Left renal cortex interstitium (tissue), 4 donors: ENCODE measurements around the gene SCG5. TPM values are rescaled to one million over a fixed set of nuclear protein-coding genes. Genes with fewer than 3 reads are reported as not detected.
"Not testable (repeated sequence)": the region's sequence is repeated elsewhere in the genome, so short reads cannot be mapped to it uniquely, and the experiment has no call there.

ENCODE experiments used
- DNase-seq, 4 donors: peaks; one replicate each; pipeline ENCODE4 v3.0.0-alpha.2; 2013; ENCODE audit warnings: low read depth in 4 of 4, low spot score in 2 of 4, missing footprints in 1 of 4
- polyA plus RNA-seq, 4 donors: library from polyadenylated mRNA; unstranded; fragments of 120-200 nt; gene quantifications; one replicate each; pipeline ENCODE4 v1.2.1, GENCODE V29; 2013; ENCODE audit not compliant: insufficient read length in 4 of 4

SCG5 gene, protein sequence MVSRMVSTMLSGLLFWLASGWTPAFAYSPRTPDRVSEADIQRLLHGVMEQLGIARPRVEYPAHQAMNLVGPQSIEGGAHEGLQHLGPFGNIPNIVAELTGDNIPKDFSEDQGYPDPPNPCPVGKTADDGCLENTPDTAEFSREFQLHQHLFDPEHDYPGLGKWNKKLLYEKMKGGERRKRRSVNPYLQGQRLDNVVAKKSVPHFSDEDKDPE
- polyA plus RNA-seq: 10 to 100 TPM; 16.3 to 23.9 (median 20.9) TPM

DNA sequence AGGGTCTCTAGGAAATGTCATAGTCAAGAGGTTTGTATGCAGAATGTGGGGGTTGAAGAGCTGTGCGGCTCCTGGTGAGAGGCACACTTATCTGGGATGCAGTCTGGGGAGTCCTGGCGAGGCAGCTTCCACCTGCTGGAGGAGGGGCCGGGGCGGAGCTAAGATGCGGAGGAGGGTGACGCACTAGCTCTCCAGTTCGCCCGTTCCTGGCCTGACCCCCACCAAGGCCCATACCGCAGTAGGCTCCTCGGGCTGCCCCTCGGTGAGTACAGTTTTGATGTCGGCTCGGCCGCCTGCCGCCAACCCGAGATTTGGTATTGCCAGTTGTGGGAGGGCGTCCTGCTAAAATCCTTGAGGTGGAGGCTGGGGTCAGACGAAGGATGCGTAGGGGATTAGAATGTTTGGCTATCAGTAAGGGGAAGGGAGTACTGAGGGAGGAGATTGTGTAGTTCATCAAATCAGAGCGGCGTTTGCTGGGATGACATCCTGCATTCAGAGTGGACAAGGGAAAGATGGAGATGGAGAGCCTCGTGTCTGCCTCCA, at the start of gene SCG5:
Gene SCG5, plus strand, starts transcription at position 194 of the 543 bp plus-strand sequence. CDS start 1,883 bp downstream, outside the sequence.
- peak in 3 of 4 donors; percentile 36 to 58 (median 53) for DNase-seq

DNA sequence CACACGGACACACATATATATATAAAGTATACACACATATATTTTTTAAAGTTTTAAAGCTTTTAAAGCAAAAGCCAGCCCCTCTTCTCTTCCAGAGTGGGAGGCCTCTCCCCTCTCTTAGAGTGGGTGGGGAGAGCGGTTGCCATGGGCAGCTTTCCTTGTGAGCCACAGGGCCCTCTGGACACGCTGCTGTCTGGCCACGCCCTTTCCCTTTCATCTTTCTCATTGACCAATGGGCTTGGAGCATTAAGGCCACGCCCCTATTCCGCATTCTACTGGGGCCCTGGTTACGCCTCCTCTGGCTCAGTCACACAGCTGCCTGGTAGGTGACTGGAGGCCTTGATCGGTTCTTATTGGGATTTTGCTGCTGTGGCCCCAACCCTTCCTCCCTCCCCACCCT, 48.4 kb upstream of the SCG5 start, which contains the start of gene GOLGA8N:
Gene GOLGA8N, plus strand, starts transcription at position 306 of the 400 bp plus-strand sequence.
- not testable (repeated sequence) for DNase-seq

DNA sequence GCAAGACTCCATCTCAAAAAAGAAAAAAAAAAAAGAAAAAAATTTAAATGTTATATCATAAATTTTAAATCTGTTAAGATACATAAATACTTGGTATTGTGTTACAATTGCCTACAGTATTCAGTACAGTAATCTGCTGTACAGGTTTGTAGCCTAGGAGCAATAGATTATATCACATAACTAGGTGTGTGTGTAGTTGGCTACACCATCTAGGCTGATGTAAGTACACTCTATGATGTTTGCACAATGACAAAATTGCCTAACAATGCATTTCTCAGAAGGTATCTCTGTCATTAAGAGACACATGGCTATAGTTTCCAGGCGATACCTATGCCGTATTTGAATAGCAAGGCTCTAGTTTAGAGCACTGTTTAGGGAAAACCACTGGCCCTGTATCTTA, 32.0 kb upstream of the SCG5 start:
- DNase-seq: not testable (repeated sequence)

DNA sequence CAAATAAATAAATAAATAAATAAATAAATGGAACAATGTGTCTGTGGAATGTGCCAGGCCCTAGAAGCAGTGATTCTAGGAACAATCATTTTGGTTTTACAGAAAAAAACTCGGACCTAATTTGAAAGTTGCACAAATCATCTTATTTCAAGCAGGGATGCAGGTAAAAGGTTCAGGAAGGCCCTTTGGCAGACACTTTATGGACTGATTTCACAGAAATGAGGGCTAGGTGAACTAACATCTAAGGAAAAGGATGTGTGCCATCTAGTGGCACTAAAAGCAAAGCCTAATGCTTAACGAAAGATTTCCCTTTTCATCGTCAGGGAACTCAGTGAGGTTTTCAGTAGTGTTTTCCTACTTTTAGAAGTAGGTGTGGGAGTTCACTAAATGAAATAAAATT, 30.8 kb upstream of the SCG5 start:
- DNase-seq: peak in 1 of 4 donors; percentile 9

DNA sequence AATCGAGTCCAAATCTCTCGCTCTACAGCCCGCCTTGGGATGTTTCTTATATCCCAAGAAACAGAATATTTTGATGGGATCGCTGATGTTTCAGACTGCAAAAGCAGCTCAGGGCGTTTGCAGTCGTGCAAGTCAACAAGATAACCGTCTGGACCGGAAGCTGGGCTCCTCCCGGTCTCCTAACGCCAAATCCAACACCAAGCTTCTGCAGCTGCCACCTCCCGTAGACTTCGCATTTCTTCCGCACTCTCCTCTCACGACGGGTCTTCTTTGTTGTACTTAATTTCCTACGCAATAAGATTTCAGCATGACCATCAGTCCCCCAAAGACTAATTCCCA, 26.8 kb upstream of the SCG5 start:
- not testable (repeated sequence) for DNase-seq

DNA sequence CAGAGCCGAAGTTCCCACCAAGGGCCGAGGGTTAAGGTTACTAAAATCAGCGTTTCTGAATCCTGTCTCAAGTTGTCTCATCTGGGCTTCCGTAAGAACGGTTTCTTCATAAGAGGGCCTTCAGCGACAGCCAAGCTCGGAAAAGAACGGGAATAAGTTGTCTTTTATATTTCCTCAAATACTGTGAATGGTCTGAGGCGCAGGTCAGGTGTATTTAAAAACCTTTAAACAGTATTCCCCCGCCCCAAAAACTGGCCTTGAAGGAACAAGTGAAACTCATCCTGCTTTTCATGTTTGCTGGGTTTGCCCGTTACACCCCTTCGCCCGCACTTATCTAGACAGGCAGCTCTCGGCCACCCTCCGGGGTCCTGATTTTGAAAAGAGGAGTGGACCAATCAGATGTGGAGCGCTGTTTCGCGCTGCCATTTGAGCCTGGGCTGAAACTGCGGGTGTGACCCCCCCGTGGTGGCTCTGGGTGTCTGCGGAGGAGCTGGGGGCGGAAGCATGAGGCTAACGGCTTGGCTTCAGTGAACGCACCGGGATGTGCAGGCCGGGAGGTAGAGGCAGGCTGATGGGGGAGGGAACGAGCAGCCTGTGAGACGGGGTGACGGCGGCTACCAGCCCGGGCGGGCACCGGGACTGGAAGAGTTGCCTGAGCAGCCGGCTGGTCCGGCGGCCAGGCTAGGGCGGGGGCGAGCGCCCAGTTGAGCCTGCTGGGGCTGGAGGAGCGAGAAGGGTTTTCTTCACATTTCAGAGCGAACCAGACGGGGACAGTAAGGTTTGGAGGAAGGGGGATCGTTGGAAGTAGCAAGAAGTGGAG, 26.2 kb upstream of the SCG5 start, which contains the start of gene ARHGAP11A:
Gene ARHGAP11A, plus strand, starts transcription at position 454 of the 820 bp plus-strand sequence. CDS start 708 bp downstream, outside the sequence.
- peak; percentile 83 to 99 (median 89) for DNase-seq

DNA sequence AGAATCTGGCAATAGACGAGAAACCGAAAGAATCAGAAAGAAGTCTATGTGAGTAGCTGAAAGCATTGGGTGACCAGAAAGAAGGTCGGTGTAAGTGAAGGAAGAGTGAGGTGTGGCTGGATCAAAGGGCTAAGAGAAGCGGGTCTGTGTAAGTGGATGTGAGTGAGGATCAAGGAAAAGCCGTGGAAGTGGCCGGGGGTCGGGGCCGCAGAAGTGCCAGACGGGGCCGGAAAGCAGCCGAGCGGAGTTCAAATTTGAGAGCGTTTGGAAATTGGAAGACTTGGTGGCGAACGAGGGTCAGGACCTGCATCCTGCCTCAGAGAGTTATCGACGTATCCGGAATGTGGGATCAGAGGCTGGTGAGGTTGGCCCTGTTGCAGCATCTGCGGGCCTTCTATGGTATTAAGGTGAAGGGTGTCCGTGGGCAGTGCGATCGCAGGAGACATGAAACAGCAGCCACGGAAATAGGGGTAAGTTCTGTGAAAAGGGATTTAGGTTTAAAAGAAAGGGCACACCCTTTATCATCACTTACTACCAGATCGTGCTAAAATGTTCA, 25.6 kb upstream of the SCG5 start:
- peak in 2 of 4 donors; percentile 1 to 27 for DNase-seq

DNA sequence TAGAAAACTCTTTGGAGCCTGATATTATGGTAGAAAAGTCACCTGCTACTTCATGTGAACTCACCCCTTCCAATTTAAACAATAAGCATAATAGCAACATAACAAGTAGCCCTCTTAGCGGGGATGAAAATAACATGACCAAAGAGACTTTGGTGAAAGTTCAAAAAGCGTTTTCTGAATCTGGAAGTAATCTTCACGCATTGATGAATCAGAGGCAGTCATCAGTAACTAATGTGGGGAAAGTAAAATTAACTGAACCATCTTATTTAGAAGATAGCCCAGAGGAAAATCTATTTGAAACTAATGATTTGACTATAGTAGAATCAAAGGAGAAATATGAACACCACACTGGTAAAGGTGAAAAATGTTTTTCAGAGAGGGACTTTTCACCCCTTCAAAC, 5.1 kb upstream of the SCG5 start:
- no peak for DNase-seq

DNA sequence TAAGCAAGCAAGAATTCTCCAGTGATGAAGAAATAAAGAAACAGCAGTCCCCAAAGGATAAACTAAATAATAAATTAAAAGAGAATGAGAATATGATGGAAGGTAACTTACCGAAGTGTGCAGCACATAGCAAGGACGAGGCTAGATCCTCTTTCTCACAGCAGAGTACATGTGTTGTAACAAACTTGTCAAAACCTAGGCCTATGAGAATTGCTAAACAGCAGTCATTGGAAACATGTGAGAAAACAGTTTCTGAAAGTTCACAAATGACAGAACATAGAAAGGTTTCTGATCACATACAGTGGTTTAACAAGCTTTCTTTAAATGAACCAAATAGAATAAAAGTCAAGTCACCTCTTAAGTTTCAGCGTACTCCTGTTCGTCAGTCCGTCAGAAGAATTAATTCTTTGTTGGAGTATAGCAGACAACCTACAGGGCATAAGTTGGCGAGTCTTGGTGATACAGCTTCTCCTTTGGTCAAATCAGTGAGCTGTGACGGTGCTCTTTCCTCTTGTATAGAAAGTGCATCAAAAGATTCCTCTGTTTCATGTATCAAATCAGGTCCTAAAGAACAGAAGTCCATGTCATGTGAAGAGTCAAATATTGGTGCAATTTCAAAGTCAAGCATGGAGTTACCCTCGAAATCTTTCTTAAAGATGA, 4.5 kb upstream of the SCG5 start:
- DNase-seq: no peak

DNA sequence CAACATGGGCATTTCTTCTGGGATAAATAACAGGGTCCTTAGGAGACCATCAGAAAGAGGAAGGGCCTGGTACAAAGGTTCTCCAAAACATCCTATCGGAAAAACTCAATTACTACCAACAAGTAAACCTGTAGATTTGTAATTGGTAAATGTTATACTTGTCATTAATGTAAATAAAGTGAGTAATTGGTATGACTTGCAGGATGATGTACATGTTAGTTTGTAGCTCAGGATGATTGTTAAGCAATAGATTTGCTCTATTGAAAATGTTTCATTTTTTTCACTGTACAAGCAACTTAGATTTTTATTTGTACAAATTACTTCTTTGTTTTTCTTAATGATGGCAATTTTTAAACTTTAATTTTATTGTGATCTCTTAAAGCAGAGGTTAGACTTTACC, 3.8 kb upstream of the SCG5 start:
- DNase-seq: no peak

DNA sequence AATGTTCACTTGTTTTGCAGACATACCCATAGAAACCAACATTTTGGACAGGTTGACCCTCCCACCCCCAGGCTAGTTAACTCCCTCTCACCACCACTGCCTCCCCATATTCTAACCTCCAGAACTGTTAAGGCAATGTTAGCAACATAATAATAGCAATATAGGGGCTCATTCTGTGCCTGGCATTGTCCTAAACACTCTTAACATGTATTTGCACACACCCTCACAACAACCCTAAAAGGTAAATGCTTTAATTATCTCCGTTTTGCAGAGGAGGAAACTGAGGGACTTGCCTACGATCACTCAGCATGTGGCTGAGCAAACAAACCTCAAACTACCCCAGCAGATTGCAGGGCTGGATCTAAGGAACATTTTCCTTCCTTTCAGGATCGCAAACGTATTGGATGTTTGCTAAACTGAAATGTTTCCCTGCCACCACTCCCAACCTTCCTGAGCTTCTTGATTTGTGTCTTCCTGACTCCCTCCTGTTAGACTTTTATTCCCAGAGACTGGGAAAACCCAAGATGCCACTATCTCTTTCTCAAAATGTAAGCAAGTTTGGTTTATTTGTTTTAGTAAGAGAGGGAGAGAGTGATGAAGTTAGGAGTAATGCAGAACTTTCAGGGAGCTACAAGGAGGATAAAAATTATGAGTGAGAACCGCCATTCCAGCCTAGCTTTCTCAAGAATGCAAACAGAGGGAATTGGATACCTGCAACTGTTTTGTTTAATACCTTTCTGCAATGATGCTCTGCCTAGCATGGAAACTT, 1.3 kb downstream of the SCG5 start:
- DNase-seq: no peak

DNA sequence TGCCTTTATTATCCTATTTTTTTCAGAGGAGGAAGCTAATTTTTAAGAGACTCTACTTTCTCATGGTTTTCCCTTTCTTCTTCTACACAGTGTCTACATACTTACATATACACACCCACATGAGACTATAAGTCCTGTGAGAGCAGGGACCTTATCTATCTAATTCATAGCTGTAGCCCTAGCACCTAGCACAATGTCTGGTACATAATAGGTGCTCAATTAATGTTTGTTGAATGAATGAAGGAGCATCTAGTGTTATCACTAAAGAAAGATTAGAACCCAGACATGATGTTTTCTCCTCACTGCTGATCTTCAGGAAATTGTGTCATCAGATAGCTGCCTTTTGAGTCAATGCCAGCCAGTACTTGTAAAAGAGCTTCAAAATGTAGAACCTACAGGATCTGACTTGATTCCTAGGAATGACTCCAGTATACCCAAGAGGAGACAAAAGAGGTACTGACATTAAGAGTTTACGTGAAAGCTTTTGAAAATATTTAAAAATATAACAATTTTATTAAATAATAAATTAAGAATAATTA, 2.5 kb downstream of the SCG5 start:
- no peak for DNase-seq

DNA sequence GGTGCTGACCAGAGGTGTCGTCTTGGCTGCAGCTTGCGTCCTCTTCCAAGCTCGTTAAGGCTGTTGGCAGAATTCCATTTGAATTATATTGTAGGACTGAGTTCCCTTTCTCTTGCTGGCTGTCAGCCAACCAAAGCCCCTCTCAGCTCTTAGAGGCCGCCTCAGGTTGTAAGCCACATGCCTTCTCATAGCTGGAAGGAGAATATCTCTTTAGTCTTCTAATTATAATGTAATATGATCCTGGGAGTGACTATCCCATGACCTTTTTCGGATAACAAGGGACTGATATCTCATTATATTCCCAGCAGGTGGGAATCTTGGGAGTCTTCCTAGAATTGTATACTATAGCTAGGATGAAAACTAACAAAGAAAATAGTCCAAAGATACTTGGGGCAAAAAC, 4.8 kb downstream of the SCG5 start:
- peak in 2 of 4 donors; percentile 21 to 38 for DNase-seq

DNA sequence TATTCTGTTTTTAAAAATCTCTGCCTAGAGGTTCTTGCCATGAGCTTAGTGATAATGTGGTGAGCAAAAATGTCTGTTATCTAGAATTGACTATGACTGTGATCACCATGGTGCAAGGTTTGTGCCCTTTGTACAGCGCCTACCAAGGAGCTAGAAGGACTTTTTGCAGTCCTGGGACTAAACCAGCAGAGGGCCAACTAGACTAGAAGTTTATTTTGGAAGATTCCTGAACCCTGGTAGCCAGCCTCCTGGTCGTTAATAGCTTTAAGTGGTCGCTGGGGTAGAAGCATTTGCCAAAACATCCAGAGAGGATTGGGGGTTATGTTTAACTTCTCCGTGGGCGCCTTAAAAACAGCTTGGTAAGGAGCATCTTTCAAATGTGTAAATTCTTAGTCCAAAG, 7.8 kb downstream of the SCG5 start:
- no peak for DNase-seq

DNA sequence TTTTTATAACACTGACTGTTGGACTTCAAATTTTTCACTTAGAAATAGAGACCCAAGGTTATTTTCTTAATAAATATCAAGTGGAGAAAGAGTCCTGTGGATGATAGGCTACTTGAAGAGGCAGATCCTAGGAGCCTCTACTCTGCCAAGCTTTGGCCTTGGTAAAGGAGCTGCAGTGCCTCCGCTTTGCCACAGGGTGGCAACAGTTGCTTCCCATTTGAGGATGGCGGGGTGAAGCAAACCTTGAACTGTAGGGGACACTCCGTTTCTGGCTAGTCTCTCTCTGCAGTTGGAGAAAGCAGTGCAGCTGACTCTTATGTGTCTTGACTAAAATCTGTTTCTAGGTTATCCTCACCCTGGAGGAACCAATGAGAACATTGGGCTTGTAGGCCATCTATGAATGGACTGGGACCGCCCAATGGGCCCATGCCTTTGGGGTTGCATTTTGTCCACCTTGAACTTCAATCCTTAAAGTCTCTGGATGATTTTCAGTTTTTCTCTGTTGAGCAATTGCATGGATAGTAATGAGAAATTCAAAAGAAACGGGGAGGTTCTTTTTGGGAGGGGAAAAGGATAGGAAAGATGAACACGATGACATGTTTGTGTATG, 9.8 kb downstream of the SCG5 start:
- DNase-seq: peak in 2 of 4 donors; percentile 25 to 28

DNA sequence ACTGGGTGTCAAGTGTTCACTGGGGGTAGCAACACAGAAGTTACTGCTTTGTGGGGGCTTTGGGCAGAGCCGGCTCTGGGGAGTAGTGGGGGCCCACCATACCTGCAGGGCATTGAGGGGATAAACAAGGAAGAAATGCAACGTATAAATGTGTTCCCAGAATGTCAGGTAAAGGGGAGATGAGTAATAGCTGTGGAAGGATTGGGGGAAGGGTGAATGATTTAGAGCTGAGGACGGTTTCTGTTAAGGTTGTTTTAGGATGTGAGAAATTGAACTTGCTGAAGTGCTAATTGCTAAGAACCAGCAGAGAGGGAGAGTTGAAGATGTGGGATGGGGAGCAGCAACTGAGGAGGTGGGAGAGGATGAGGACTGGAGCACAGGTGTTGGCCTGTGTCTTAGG, 10.7 kb downstream of the SCG5 start:
- no peak for DNase-seq

DNA sequence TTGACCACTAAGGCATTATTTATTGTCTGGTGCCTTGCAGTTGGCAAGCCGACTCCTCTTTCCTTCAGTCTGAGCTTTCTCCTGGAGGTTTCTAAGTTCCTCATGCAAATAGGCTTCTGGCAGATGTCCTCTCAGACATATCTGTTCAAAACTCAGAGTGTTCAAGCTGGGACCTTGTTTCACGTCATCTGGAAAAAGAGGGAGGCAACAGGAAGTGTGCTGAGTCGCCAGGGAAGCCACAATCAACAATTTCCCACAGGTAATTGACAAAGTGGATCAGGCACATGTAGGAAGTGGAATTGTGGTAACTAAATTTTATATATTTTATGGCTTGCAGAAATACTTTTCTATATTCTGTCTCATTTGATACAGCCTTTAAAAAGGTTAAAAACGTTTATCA, 14.6 kb downstream of the SCG5 start:
- no peak for DNase-seq

DNA sequence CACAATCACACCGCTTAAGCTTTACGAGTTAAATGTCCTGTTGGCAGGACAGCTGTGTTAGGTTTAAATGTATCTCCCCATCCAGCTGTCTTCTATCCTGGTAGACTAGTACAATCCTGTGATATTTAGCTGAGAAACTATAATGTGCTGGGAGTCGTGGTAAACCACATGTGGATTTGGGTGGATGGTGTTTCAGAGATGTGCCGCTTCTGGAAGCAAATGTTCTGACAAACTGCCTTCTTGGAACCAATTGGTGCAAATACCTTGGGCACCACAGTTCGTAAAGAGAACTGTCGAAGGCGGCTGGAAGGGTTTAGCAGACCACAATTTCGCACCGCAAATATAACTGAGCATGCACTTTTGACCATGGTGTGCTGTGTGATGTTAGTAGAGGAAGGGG, 15.0 kb downstream of the SCG5 start:
- no peak for DNase-seq

DNA sequence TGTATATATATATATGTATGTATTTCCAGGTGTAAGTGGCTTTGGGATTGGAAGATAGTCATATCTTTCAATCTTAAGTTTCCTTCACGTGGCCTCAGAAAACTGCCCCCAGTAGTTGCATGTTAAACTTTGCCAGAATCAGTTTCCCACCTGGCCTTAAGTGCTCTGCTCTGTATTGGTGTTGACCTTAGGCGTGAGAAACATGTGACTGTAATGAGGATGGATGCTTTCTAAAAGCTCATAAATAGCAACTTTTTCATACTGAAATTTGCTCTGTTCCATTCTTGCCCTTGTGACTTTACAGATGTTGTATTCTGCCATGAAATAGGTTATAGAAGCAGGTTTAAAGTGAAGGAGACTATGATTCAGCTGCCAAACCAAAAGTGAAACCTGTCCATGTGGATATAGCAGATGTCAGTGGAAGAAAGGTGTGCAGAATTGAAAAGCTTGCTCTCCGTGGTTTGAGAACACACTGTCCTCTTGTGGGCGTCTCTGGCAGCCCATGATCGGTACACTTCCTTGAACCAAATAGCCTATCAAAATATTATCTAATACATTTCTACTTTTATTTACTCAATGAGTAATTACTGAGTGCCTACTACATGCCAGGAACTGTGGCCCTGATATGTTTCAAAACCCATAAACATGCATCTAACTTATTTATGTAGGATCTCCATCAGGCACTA, 15.8 kb downstream of the SCG5 start:
- no peak for DNase-seq
